Glomerular endothelial cell (primary cell): ENCODE results near the gene UNC119B. TPM values are rescaled to one million over a fixed set of nuclear protein-coding genes. Genes with fewer than 3 reads are reported as not detected.
"Not testable (repeated sequence)": the region's sequence is repeated elsewhere in the genome, so short reads cannot be mapped to it uniquely, and the experiment has no call there.

Source experiments
- DNase-seq: peaks from one replicate; pipeline ENCODE4 v3.0.0-alpha.2; 2011; ENCODE audit warnings: low read depth, low spot score; ENCODE audit errors: extremely low read depth
- total RNA-seq: library from RNA; depleted of rRNA; stranded (reverse); fragments of >200 nt; gene quantifications from 2 replicates; pipeline ENCODE4 v1.2.3, GENCODE V29; 2015

The UNC119B gene
- total RNA-seq = 16.6 and 25.3 TPM in 2 replicates

DNA sequence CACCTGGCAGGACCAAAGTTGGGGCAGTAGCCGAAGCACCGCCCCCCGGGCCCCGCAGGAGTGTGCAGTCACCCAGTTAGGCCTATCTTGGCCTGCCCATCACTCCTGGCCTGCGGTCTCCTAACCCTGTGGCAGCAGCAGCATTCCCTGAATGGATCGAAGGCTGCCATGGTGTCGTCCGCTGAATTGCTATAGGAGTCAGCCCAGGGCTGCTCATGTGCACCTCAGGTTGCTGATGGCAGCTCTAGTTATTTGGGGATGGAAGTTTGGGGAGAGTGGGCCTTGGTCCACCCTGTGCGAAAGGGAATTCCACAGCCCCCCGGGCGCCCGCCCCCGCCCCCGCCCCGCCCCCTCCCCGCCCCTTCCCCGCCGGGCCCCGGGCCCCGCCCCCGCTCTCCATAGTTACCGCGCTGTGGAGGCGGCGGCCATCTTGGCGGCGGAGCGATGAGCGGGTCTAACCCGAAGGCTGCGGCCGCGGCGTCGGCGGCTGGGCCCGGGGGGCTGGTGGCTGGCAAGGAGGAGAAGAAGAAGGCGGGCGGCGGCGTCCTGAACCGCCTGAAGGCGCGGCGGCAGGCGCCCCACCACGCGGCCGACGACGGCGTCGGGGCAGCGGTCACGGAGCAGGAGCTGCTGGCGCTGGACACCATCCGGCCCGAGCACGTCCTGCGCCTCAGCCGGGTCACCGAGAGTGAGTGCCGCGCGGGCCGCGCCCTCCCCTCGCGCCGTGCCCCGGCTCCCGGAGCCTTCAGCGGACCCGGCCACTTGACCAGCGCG lies at the start of gene UNC119B:
Gene UNC119B (plus strand): TSS at position 428 of the 774 bp plus-strand sequence. CDS start 17 bp downstream, at position 445.
- DNase-seq = no peak

DNA sequence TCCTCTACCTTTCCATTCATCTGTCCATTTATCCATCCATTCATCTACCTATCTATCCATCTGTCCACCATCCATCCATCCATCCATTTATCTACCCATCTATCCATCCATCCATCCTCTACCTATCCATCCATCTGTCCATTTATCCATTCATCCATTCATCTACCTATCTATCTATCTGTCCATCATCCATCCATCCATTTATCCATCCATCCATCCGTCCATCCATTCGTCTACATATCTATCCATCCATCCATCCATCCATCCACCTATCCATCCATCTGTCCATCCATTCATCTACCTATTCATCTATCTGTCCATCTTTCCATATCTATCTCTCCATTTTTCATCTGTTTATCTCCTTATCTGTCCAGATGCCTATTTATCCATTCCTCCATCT lies 48.8 kb upstream of the UNC119B start:
- no peak for DNase-seq

DNA sequence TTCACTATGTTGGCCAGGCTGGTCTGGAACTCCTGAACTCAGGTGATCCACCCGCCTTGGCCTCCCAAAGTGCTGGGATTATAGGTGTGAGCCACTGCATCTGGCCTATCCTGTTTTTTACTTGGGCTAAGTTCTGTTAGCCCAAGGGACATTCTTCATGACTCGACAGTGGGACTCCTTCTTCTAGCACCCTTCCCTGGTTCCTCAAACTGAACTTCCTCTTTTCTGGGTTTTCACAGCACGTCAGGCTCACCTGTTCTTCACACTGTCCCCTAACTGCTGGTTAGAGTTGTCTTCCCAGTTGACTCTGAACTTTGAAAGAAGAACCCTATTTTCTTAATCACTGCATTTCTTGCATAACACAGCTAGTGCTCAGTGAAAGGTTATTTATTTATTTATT lies 47.4 kb upstream of the UNC119B start:
- DNase-seq = no peak

- no peak for DNase-seq
These were observed 46.5 kb upstream of the UNC119B start for GRCh38 chr12:120663741-120664140.

GRCh38 chr12:120666571-120667390 lies 43.5 kb upstream of the UNC119B start:
- no peak for DNase-seq

GRCh38 chr12:120668091-120668867 lies 42.0 kb upstream of the UNC119B start:
- DNase-seq = no peak

DNA sequence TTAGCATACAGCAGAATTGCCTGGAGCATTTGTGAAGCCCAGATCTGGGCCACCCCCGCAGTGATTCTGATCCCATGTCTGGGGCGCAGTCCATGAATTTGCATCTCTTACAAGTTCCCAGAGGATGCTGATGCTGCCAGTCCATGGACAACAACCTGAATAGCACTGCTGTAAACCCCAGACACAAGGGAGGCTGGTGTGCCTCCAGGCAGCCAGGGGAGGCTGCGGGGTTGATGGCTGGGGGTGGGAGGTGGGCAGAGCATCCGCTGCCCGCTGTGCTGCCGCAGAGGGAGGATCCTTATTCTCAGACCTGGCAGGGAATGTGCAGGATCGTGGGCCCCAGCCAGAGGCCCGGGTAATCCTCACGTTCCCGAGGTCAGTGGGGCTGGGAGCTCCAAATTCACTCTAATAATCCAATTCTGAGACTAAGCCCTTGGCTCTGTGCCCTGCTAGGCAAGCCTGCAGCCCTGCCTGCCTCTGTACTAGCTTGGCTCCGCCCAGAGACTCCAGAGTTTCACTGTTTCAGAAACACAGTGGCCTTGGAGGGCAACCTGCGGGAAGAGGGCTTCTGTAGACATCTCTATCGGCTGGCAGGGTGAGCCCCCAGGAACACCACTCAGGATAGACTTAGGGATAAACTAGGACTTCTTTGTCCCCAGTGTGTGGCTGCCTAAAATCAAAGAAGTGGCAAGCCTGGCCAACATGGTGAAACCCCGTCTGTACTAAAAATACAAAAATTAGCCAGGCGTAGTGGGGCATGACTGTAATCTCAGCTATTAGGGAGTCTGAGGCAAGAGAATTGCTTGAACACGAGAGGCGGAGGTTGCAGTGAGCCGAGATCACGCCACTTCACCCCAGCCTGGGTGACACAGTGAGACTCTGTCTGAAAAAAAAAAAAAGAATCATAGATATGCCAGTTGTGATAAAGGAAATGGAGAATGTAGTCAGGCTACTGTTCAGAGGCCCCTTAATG lies 41.1 kb upstream of the UNC119B start:
- no peak for DNase-seq

DNA sequence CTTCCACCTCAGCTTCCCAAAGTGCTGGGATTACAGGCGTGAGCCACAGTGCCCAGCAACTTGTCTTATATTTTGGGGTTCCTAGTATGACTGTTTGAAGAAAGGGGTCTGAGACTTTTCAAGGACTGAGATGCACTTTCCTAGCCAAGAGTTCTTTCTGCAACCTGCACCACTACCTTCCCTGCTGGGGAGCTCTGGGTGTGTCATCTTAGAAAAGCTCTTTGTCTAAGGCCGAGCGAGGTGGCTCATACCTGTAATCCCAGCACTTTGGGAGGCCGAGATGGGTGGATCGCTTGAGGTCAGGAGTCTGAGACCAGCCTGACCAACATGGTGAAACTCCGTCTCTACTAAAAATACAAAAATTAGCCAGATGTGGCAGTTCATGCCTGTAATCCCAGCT lies 40.0 kb upstream of the UNC119B start:
- not testable (repeated sequence) for DNase-seq

GRCh38 chr12:120670667-120671066 lies 39.6 kb upstream of the UNC119B start:
- DNase-seq = no peak

DNA sequence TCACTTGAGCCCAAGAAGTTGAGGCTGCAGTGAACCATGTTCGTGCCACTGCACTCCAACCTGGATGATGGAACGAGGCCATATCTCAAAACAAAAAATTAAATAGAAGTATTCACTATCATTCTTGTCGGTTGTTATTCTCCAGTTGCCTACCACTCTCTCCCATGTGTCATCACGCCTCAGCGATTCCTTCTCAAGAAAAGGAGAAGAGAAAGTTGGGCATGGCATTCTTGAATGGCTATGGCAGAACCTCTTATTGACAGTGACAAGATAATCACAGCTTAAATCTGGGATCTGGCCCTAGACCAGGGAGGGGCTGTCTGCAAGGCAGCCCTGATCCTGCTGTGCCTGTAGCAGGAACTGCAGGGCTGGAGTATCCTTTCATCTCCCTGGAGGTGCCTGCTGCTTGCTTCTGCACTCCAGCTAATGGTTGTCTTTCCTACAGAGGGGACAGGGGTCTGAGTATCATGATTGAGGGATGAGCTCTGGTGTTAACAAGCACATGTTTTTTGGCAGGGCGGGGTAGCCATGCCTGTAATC lies 36.1 kb upstream of the UNC119B start:
- DNase-seq = no peak

GRCh38 chr12:120677765-120678473 lies 32.3 kb upstream of the UNC119B start:
- no peak for DNase-seq

GRCh38 chr12:120678572-120678971 lies 31.7 kb upstream of the UNC119B start:
- DNase-seq = no peak

DNA sequence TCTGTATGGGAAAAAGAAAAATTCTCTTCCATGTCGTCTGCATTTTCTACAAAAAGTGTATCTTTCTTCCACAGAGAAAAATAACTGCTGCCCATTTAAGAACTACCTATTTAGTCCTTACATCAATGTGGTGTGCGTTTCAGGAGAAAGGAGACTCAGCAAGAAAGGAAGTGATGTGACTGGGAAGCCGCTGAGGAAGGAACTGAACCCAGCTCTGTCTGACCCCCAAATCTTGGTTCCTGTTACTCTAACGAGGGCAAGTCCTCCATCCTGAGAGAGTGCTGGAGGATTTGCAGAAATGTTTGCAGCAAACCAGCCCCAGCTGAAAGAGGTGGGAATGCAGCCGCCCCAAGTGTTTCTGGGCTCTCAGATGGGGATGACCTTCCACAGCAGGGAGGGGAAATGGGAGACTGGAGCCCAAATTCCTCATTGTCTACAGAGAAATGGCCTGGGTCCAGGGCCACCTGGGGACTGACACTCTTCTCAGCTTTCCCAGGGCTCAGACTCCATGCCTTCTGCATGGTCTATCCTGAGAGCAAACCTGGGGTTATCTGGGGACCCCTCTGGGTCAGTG lies 30.0 kb upstream of the UNC119B start:
- DNase-seq = no peak

DNA sequence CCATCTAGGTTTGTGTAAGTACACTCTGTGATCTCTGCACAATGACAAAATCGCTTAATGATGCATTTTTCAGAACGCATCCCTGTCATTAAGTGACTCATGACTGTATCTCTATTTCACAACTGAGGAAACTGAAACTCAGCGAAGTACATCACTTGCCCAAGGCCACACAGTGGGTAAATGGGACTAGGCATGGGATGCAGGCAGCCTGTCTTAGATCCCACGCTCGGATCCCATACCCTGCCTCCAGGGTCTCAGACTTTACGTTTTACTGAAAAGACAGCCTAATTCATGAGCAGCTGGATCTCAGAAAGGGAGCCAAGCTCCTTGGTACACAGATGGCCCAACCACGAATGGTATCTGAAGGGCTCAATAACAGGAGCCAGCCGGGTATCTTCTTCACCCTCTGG lies 25.7 kb upstream of the UNC119B start:
- no peak for DNase-seq

GRCh38 chr12:120685522-120685921 lies 24.7 kb upstream of the UNC119B start:
- no peak for DNase-seq

DNA sequence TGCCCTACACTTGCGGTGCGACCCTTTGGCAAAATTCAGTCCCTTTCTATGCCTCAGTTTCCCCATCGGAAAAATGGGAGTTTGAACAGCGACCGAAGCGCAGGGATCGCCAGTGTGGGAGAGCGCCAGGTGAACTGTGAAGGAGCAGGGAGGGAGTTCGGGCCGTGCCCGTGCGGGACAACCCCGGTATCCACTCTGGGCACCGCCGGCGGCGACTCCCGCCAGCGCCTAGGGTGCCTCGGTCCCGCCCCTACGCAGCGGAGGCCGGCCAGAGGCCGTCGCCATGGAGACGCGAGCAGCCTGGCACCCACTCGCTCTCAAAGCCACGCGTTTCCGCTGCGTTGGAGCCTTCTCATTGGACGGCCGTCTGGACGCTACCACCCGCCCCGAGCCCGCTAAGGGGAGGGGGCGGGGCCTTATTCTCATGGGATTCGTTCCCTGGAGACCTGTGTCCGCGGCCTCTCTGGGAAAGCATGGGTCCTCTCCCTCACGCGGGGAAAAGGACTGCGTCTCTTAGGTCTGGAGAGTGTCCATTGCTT lies 24.0 kb upstream of the UNC119B start:
- peak; percentile 77 for DNase-seq

DNA sequence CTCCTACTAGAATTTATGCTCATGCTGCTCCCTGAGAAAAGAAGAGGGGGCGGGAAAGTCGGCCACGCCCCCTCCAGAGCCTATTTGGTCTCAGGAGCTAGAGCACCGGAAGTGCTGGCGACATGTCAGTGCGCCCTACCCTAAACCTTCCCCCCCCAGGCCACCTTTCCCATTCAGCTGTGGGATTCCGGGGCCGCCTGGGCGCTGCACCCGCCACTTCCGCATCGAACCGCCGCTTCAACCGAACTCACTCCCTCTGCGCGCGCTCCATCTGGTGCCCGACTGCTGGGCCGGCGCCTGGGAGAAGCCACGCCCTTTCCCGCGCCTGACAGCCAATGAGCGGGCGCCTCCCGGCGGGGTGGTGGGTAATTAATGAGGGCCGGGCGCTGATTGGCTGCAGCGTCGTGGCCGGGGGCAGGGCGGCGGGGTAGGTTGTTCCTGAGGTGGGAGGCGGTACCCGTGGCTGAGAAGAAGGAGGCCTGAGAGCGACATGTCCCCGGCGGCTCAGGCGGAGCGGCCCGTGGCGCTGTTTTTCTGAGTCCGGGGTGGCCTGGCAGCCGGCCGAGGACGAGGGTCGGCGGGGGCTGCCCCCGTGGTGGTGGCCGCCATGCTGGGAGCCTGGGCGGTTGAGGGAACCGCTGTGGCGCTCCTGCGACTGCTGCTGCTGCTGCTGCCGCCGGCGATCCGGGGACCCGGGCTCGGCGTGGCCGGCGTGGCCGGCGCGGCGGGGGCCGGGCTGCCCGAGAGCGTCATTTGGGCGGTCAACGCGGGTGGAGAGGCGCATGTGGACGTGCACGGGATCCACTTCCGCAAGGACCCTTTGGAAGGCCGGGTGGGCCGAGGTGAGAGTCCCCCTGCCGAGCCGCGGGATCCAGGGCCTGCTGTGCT lies 23.3 kb upstream of the UNC119B start, which contains the start of gene MLEC:
Gene MLEC (plus strand): TSS at position 460 of the 888 bp plus-strand sequence. CDS start 148 bp downstream, at position 608.
- peak; percentile 50 for DNase-seq
